ENCODE data around the gene TRIM6. TPM values are rescaled to one million over a fixed set of nuclear protein-coding genes. Genes with fewer than 3 reads are reported as not detected.

Gene TRIM6
- total RNA-seq, 2 experiments from 2014 or later, result not detected

DNA sequence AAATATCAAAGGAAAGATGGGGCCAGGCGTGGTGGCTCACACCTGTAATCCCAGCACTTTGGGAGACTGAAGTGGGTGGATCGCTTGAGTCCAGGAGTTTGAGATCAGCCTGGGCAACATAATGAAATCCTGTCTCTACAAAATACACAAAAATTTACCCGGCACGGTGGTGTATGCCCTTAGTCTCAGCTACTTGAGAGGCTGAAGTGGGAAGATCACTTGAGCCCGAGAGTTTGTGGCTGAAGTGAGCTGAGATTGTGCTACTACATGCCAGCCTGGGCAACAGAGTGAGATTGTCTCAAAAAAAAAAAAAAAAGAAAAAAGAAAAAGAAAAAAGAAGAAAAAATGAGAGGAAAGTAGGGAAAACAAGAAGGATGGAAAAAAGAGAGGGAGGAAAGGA, 3.8 kb upstream of the TRIM6 start:
- Mint-ChIP-seq H3K36me3 (ENCODE audit: low read depth) (no peaks in the 10 kb centered on the region), H3K9me3 (no peaks in the 10 kb centered on the region), H3K4me1 (ENCODE audit: low read depth) (peaks cover 12% of the 10 kb centered on the region), H3K27ac (no peak overlapping the region), H3K4me3 (no peak overlapping the region), H3K27me3 (peaks cover 12% of the 10 kb centered on the region)
- CTCF ChIA-PET, result no interaction called here
- peaks cover 0 to 8% of the 10 kb centered on the region in 2 experiments for H3K27me3 ChIP-seq (ENCODE audit: control insufficient read depth in 1 of 2, insufficient read depth in 2 of 2, low read length in 2 of 2)
- no peaks in the 10 kb centered on the region for H3K36me3 ChIP-seq (ENCODE audit: insufficient read depth, low read length)
- TF ChIP-seq, protein P1, sequence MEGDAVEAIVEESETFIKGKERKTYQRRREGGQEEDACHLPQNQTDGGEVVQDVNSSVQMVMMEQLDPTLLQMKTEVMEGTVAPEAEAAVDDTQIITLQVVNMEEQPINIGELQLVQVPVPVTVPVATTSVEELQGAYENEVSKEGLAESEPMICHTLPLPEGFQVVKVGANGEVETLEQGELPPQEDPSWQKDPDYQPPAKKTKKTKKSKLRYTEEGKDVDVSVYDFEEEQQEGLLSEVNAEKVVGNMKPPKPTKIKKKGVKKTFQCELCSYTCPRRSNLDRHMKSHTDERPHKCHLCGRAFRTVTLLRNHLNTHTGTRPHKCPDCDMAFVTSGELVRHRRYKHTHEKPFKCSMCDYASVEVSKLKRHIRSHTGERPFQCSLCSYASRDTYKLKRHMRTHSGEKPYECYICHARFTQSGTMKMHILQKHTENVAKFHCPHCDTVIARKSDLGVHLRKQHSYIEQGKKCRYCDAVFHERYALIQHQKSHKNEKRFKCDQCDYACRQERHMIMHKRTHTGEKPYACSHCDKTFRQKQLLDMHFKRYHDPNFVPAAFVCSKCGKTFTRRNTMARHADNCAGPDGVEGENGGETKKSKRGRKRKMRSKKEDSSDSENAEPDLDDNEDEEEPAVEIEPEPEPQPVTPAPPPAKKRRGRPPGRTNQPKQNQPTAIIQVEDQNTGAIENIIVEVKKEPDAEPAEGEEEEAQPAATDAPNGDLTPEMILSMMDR (IDR thresholded peaks at IDR 0.05), result no peak
- POLR2A ChIA-PET, result interaction anchor here (0.8 kb wide), 1 partner anchor 786 kb away, joined by 3 read pairs; no protein-coding TSS in a partner anchor
- ATAC-seq (ENCODE audit: poor library complexity), result no peak
- no peaks in the 10 kb centered on the region for H3K9me3 ChIP-seq (ENCODE audit: control insufficient read depth in 1 of 2, insufficient read depth in 1 of 2, low read length in 2 of 2)
- intact Hi-C loops (cut with DNase I, micrococcal nuclease), result no loop called here
- no peak overlapping the region for H3K4me3 ChIP-seq (ENCODE audit: low read length)
- no peak overlapping the region for H3K27ac ChIP-seq (ENCODE audit: low read depth in 1 of 2, low read length in 2 of 2)
- H3K4me1 ChIP-seq (ENCODE audit: insufficient read depth, low read length), result peaks cover 8% of the 10 kb centered on the region
- DNase-seq, result no peak

DNA sequence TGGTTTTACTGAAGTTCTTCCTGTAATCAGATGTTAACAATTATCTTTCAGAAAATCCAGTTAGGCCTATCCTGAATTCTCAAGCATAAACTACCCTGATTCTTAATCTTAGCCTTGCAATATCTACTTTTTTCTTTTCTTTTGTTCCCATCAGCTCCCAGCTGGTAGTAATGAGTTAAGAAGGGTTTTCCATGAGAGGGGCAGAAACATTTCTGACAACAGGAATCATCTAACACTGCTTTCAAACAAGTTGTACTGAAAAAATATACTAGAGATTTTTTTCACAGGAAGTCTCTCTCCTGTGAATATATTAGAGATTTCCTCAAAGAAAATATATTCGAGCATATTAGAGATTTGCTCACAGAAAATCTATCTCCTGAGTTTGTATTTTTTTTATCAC, 3.3 kb upstream of the TRIM6 start:
- peaks cover 14% of the 10 kb centered on the region for H3K27me3 Mint-ChIP-seq
- H3K27ac Mint-ChIP-seq, result no peak overlapping the region
- Histone ChIP-seq H3K4me3 (ENCODE audit: low read length) (no peak overlapping the region), H3K9me3 (ENCODE audit: control insufficient read depth in 1 of 2, insufficient read depth in 1 of 2, low read length in 2 of 2) (no peaks in the 10 kb centered on the region), H3K27ac (ENCODE audit: low read depth in 1 of 2, low read length in 2 of 2) (no peak overlapping the region), H3K36me3 (ENCODE audit: insufficient read depth, low read length) (no peaks in the 10 kb centered on the region), H3K4me1 (ENCODE audit: insufficient read depth, low read length) (peaks cover 8% of the 10 kb centered on the region), H3K27me3 (ENCODE audit: control insufficient read depth in 1 of 2, insufficient read depth in 2 of 2, low read length in 2 of 2) (peaks cover 0 to 8% of the 10 kb centered on the region in 2 experiments)
- H3K4me1 Mint-ChIP-seq (ENCODE audit: low read depth), result peaks cover 12% of the 10 kb centered on the region
- DNase-seq (no peak), ATAC-seq (ENCODE audit: poor library complexity) (no peak)
- no peaks in the 10 kb centered on the region for H3K9me3 Mint-ChIP-seq
- intact Hi-C loops (cut with DNase I, micrococcal nuclease), result no loop called here
- CTCF ChIA-PET, result no interaction called here
- POLR2A ChIA-PET, result no interaction called here
- H3K36me3 Mint-ChIP-seq (ENCODE audit: low read depth), result no peaks in the 10 kb centered on the region
- no peak overlapping the region for H3K4me3 Mint-ChIP-seq
- TF ChIP-seq, protein P1 (IDR thresholded peaks at IDR 0.05), result no peak

DNA sequence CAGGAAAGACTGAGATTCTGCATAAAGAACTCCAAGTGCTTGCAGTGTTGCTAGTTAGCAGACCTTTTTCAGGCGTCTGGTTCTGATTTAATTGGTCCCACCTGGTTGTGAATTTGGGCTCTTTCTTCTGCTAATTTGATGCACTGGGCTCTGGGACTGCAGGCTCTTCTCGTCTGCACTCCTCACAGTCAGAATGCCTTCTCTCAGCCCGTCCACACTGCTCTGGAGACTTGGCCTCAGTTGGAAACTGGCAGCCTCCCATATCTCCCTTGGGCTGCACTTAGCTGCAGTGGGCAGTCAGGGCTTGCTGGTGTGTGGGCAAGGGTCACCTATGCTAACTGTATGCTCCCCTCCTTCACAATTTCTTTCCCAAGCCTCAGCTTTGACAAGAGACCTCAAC, 1.5 kb downstream of the TRIM6 start:
- ChIA-PET POLR2A (no interaction called here), CTCF (no interaction called here)
- H3K4me3 Mint-ChIP-seq, result no peak overlapping the region
- no peaks in the 10 kb centered on the region for H3K36me3 Mint-ChIP-seq (ENCODE audit: low read depth)
- H3K4me3 ChIP-seq (ENCODE audit: low read length), result no peak overlapping the region
- H3K27me3 ChIP-seq (ENCODE audit: control insufficient read depth in 1 of 2, insufficient read depth in 2 of 2, low read length in 2 of 2), result peaks cover 0 to 8% of the 10 kb centered on the region in 2 experiments
- peaks cover 8% of the 10 kb centered on the region for H3K4me1 ChIP-seq (ENCODE audit: insufficient read depth, low read length)
- intact Hi-C loops (cut with DNase I, micrococcal nuclease), result no loop called here
- TF ChIP-seq, protein P1 (IDR thresholded peaks at IDR 0.05), result no peak
- no peak for DNase-seq
- no peak for ATAC-seq (ENCODE audit: poor library complexity)
- peaks cover 20% of the 10 kb centered on the region for H3K27me3 Mint-ChIP-seq
- H3K4me1 Mint-ChIP-seq (ENCODE audit: low read depth), result peaks cover 12% of the 10 kb centered on the region
- no peaks in the 10 kb centered on the region for H3K9me3 Mint-ChIP-seq
- H3K27ac ChIP-seq (ENCODE audit: low read depth in 1 of 2, low read length in 2 of 2), result no peak overlapping the region
- H3K27ac Mint-ChIP-seq, result no peak overlapping the region
- no peaks in the 10 kb centered on the region for H3K36me3 ChIP-seq (ENCODE audit: insufficient read depth, low read length)
- H3K9me3 ChIP-seq (ENCODE audit: control insufficient read depth in 1 of 2, insufficient read depth in 1 of 2, low read length in 2 of 2), result no peaks in the 10 kb centered on the region
